ENCODE measurements around the gene RAMACL.

The RAMACL gene

GRCh38 chr6:166579237-166579850 lies 7.1 kb downstream of the RAMACL start:
- H3K27ac ChIP-seq: no peak overlapping the region
- TF ChIP-seq CTCF (conservative IDR thresholded peaks at IDR 0.05): no peak

GRCh38 chr6:166578536-166579236 lies 7.8 kb downstream of the RAMACL start:
- no peak for TF ChIP-seq CTCF (conservative IDR thresholded peaks at IDR 0.05)
- H3K27ac ChIP-seq: no peak overlapping the region

- no peak for TF ChIP-seq CTCF (conservative IDR thresholded peaks at IDR 0.05)
- H3K27ac ChIP-seq: no peak overlapping the region
Observed at GRCh38 chr6:166575205-166575604, 11.3 kb downstream of the RAMACL start.

GRCh38 chr6:166573511-166574216 lies 12.8 kb downstream of the RAMACL start:
- H3K27ac ChIP-seq: no peak overlapping the region

GRCh38 chr6:166572370-166573261 lies 13.9 kb downstream of the RAMACL start:
- H3K27ac ChIP-seq: no peak overlapping the region
- no peak for TF ChIP-seq CTCF (conservative IDR thresholded peaks at IDR 0.05)

More at GRCh38 chr6:166573511-166574216, 12.8 kb downstream of the RAMACL start:
- no peak for TF ChIP-seq CTCF (conservative IDR thresholded peaks at IDR 0.05)

GRCh38 chr6:166570929-166571713 lies 15.4 kb downstream of the RAMACL start:
- no peak for TF ChIP-seq CTCF (conservative IDR thresholded peaks at IDR 0.05)
- no peak overlapping the region for H3K27ac ChIP-seq
